22Rv1 (cell line): ENCODE measurements around the gene KAZN.
"Not testable (repeated sequence)": the region's sequence is repeated elsewhere in the genome, so short reads cannot be mapped to it uniquely, and the experiment has no call there.

Experiments
- H3K27ac ChIP-seq: fragments of 450-650 bp; 2 replicates; pipeline ENCODE4 v1.5.1; 2017
- ZFX ChIP-seq: fragments of 450-650 bp; IDR thresholded peaks from 2 replicates; pipeline ENCODE4 v1.6.1; 2017; ENCODE audit warnings: antibody characterized with exemption, borderline replicate concordance
- TF ChIP-seq, protein P1 (sequence below): fragments of 450-650 bp; IDR thresholded peaks from 2 replicates; pipeline ENCODE4 v1.5.1; 2017; ENCODE audit warnings: mild to moderate bottlenecking

Gene KAZN

DNA sequence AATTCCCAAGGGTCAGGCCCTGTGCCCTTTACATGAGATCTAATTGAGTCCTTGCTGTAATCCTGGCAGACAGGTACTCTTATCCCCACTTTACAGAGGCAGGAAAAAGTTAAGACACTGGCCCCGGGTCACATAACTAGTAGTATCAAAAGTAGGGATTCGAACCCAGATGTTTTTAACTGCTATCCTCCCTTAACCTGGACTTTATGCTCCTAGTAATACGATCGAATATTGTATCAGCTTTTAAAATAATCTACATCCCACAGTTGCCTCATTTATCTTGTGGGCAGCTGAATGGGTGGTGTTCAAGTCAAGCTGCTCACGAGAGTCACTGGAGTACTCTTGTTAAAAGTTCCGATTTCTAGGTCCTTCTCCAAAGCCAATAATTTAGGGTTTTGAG, 529.6 kb downstream of the KAZN start:
- TF ChIP-seq, protein P1, sequence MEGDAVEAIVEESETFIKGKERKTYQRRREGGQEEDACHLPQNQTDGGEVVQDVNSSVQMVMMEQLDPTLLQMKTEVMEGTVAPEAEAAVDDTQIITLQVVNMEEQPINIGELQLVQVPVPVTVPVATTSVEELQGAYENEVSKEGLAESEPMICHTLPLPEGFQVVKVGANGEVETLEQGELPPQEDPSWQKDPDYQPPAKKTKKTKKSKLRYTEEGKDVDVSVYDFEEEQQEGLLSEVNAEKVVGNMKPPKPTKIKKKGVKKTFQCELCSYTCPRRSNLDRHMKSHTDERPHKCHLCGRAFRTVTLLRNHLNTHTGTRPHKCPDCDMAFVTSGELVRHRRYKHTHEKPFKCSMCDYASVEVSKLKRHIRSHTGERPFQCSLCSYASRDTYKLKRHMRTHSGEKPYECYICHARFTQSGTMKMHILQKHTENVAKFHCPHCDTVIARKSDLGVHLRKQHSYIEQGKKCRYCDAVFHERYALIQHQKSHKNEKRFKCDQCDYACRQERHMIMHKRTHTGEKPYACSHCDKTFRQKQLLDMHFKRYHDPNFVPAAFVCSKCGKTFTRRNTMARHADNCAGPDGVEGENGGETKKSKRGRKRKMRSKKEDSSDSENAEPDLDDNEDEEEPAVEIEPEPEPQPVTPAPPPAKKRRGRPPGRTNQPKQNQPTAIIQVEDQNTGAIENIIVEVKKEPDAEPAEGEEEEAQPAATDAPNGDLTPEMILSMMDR = no peak
- no peak for TF ChIP-seq ZFX
- no peak overlapping the region for H3K27ac ChIP-seq

- TF ChIP-seq, protein P1 = peak; percentile 91
- TF ChIP-seq ZFX = no peak
- H3K27ac ChIP-seq = no peak overlapping the region
Observed at GRCh38 chr1:15128520-15129313, 530.2 kb downstream of the KAZN start.

- no peak for TF ChIP-seq ZFX
- TF ChIP-seq, protein P1 = no peak
- no peak overlapping the region for H3K27ac ChIP-seq
Observed at GRCh38 chr1:15129944-15130343, 531.5 kb downstream of the KAZN start.

- no peak for TF ChIP-seq ZFX
- TF ChIP-seq, protein P1 = no peak
- no peak overlapping the region for H3K27ac ChIP-seq
Observed at GRCh38 chr1:15130607-15131006, 532.1 kb downstream of the KAZN start.

DNA sequence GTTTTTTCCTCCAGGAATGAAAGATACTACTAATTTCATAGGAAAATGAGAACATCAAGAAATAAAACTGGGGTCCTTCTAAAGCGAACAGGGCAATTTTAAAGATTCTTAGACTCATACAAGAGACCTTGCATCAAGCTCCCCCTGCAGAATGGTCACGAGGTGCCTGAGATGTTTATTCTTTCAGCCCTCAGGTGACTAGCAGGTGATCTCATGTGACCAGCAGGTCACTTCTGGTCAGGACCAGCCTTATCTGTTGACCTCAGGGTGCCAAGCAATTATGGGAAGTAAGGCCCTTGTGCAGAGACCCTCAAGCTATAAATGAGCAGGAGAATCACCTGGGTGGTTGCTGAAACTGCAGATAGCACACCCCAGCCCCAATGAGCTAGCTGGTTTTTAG, 534.5 kb downstream of the KAZN start:
- no peak for TF ChIP-seq ZFX
- TF ChIP-seq, protein P1 = no peak
- no peak overlapping the region for H3K27ac ChIP-seq

- TF ChIP-seq, protein P1 = no peak
- TF ChIP-seq ZFX = no peak
- H3K27ac ChIP-seq = no peak overlapping the region
Observed at GRCh38 chr1:15134285-15134684, 535.8 kb downstream of the KAZN start.

GRCh38 chr1:15135604-15136003, 537.1 kb downstream of the KAZN start:
- H3K27ac ChIP-seq = not testable (repeated sequence)

- no peak for TF ChIP-seq ZFX
- TF ChIP-seq, protein P1 = no peak
- no peak overlapping the region for H3K27ac ChIP-seq
Observed at GRCh38 chr1:15137809-15138208, 539.3 kb downstream of the KAZN start.
